Nephron progenitor cell (in vitro differentiated cells): ENCODE data around the gene PYGB.
A peak's percentile ranks its signal among the peaks of the same experiment; 100 is the strongest.

Experiments used
- DNase-seq: peaks from one replicate; pipeline ENCODE4 v3.0.0; 2021
- H3K27ac Mint-ChIP-seq: 2 replicates; pipeline ENCODE4 v1.8.0; 2021; ENCODE audit warnings: mild to moderate bottlenecking, moderate library complexity, mixed read lengths
- H3K27me3 Mint-ChIP-seq: 2 replicates; pipeline ENCODE4 v1.8.0; 2021; ENCODE audit warnings: mild to moderate bottlenecking, low read depth, mixed read lengths; ENCODE audit not compliant: poor library complexity
- H3K36me3 Mint-ChIP-seq: 2 replicates; pipeline ENCODE4 v1.8.0; 2021; ENCODE audit warnings: low read depth, mixed read lengths
- H3K4me1 Mint-ChIP-seq: 2 replicates; pipeline ENCODE4 v1.8.0; 2021; ENCODE audit warnings: mixed read lengths
- H3K4me3 Mint-ChIP-seq: 2 replicates; pipeline ENCODE4 v1.8.0; 2021; ENCODE audit warnings: mild to moderate bottlenecking, moderate library complexity, mixed read lengths
- H3K9me3 Mint-ChIP-seq: 2 replicates; pipeline ENCODE4 v1.8.0; 2021; ENCODE audit warnings: mild to moderate bottlenecking, moderate library complexity, mixed read lengths
- TF ChIP-seq, protein P1 (sequence below): fragments of 200-600 bp; sonication (generic); IDR thresholded peaks from 2 replicates; pipeline ENCODE4 v1.5.0; 2021; ENCODE audit warnings: antibody characterized with exemption

PYGB gene

GRCh38 chr20:25207960-25208534 lies 39.8 kb upstream of the PYGB start:
- peaks cover 11% of the 10 kb centered on the region for H3K4me1 Mint-ChIP-seq
- peak overlapping the region; percentile 16 for H3K27ac Mint-ChIP-seq
- no peak overlapping the region for H3K4me3 Mint-ChIP-seq
- TF ChIP-seq, protein P1, sequence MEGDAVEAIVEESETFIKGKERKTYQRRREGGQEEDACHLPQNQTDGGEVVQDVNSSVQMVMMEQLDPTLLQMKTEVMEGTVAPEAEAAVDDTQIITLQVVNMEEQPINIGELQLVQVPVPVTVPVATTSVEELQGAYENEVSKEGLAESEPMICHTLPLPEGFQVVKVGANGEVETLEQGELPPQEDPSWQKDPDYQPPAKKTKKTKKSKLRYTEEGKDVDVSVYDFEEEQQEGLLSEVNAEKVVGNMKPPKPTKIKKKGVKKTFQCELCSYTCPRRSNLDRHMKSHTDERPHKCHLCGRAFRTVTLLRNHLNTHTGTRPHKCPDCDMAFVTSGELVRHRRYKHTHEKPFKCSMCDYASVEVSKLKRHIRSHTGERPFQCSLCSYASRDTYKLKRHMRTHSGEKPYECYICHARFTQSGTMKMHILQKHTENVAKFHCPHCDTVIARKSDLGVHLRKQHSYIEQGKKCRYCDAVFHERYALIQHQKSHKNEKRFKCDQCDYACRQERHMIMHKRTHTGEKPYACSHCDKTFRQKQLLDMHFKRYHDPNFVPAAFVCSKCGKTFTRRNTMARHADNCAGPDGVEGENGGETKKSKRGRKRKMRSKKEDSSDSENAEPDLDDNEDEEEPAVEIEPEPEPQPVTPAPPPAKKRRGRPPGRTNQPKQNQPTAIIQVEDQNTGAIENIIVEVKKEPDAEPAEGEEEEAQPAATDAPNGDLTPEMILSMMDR: no peak
- H3K9me3 Mint-ChIP-seq: peaks cover 10% of the 10 kb centered on the region
- H3K27me3 Mint-ChIP-seq: peaks cover 3% of the 10 kb centered on the region
- DNase-seq: no peak
- peaks cover 27% of the 10 kb centered on the region for H3K36me3 Mint-ChIP-seq

DNA sequence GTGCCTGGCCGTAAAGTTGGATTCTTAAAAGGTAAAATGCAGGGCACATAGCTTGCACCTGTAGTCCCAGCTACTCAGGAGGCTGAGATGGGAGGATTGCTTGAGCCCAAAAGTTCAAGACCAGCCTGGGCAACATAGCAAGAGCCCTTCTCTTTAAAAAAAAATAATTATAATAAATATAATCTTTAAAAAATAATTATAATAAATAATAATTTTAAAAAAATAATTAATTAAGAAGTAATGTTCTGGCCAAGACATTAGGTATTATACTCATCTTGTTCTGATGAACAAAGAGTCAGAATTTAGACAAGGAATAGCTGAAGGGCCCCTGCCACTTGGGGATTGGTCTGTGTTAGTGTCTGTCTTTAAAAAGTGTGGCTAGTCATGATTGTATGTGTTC lies 38.5 kb upstream of the PYGB start:
- Mint-ChIP-seq H3K36me3 (peaks cover 16% of the 10 kb centered on the region), H3K4me1 (peaks cover 11% of the 10 kb centered on the region), H3K9me3 (no peaks in the 10 kb centered on the region), H3K27ac (no peak overlapping the region), H3K4me3 (no peak overlapping the region), H3K27me3 (peaks cover 3% of the 10 kb centered on the region)
- DNase-seq: no peak
- TF ChIP-seq, protein P1: no peak

- Mint-ChIP-seq H3K4me1 (peaks cover 6% of the 10 kb centered on the region), H3K27me3 (peaks cover 3% of the 10 kb centered on the region), H3K4me3 (no peak overlapping the region), H3K27ac (no peak overlapping the region), H3K9me3 (no peaks in the 10 kb centered on the region), H3K36me3 (peaks cover 16% of the 10 kb centered on the region)
- no peak for DNase-seq
- TF ChIP-seq, protein P1: no peak
Observed at GRCh38 chr20:25209911-25210310, 38.0 kb upstream of the PYGB start.

GRCh38 chr20:25211273-25211672 lies 36.6 kb upstream of the PYGB start:
- Mint-ChIP-seq H3K27me3 (peaks cover 3% of the 10 kb centered on the region), H3K9me3 (no peaks in the 10 kb centered on the region), H3K4me1 (no peaks in the 10 kb centered on the region), H3K27ac (no peak overlapping the region), H3K36me3 (peaks cover 25% of the 10 kb centered on the region), H3K4me3 (no peak overlapping the region)
- TF ChIP-seq, protein P1: no peak
- DNase-seq: no peak

GRCh38 chr20:25212242-25212641 lies 35.6 kb upstream of the PYGB start:
- peaks cover 3% of the 10 kb centered on the region for H3K27me3 Mint-ChIP-seq
- no peak overlapping the region for H3K27ac Mint-ChIP-seq
- H3K4me3 Mint-ChIP-seq: no peak overlapping the region
- no peak for DNase-seq
- TF ChIP-seq, protein P1: no peak
- H3K9me3 Mint-ChIP-seq: no peaks in the 10 kb centered on the region
- no peaks in the 10 kb centered on the region for H3K4me1 Mint-ChIP-seq
- peaks cover 25% of the 10 kb centered on the region for H3K36me3 Mint-ChIP-seq
